22Rv1 (cell line): ENCODE data around the gene RFT1.

Experiments used
- CTCF ChIP-seq: fragments of 450-650 bp; IDR thresholded peaks from 2 replicates; pipeline ENCODE4 v1.5.1; 2017; ENCODE audit warnings: mild to moderate bottlenecking
- ZFX ChIP-seq: fragments of 450-650 bp; IDR thresholded peaks from 2 replicates; pipeline ENCODE4 v1.6.1; 2017; ENCODE audit warnings: antibody characterized with exemption, borderline replicate concordance

GRCh38 chr3:53126601-53127000, 3.6 kb downstream of the RFT1 start:
- TF ChIP-seq CTCF (no peak), ZFX (no peak)
